Measurements from ENCODE around the gene FUCA1. TPM values are rescaled to one million over a fixed set of nuclear protein-coding genes. Genes with fewer than 3 reads are reported as not detected.

The FUCA1 gene
- total and polyA plus RNA-seq, 10 of the 15 experiments (the other 5 are each of a cell fraction or from before 2014, with no cell fraction given) = 33.3 to 117 (median 52.6) TPM

DNA sequence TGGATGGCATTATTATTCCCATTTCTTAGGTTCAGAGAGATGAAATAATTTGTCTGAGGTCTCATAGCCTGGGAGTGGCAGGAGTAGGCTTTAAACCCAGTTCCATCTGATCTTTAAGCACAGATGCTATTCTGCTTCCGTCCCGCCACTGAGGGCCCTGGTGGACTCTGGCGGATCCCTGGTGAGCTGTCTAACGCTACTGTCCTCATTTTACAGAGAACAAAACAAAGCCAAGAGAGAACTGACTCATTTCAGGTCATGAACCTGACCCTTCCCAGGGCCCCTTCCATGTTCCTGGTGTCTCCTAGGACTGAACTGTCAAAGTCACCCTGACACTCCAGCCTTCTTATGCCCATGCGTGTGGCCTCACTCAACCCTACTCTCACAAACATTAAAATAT, 64.4 kb downstream of the FUCA1 start:
- POLR2A ChIA-PET = no interaction called here
- TF ChIP-seq POU2F2 (IDR thresholded peaks at IDR 0.05; ENCODE audit: borderline replicate concordance, low read depth, low read length) (no peak), JUND (IDR thresholded peaks at IDR 0.05; ENCODE audit: low read depth, low read length) (no peak), PKNOX1 (IDR thresholded peaks at IDR 0.05) (no peak), MTA3 (IDR thresholded peaks at IDR 0.05; ENCODE audit: borderline replicate concordance, low read length) (no peak), MXI1 (IDR thresholded peaks at IDR 0.05; ENCODE audit: low read depth, low read length) (no peak), CEBPB (IDR thresholded peaks at IDR 0.05; ENCODE audit: borderline replicate concordance in 1 of 2, low read depth in 2 of 2, low read length in 2 of 2) (no peak), SMAD1 (IDR thresholded peaks at IDR 0.05; ENCODE audit: low read depth, partially characterized antibody) (no peak), HDGF (IDR thresholded peaks at IDR 0.05) (no peak), SREBF2 (IDR thresholded peaks at IDR 0.05; ENCODE audit: low read length) (no peak), YY1 (IDR thresholded peaks at IDR 0.05; ENCODE audit: low read depth, low read length) (no peak), CHD2 (IDR thresholded peaks at IDR 0.05; ENCODE audit: borderline replicate concordance, low read depth, low read length) (no peak), RFX5 (IDR thresholded peaks at IDR 0.05; ENCODE audit: low read depth, low read length) (no peak), SPI1 (IDR thresholded peaks at IDR 0.05; ENCODE audit: borderline replicate concordance, insufficient read depth, low read depth, low read length) (no peak), CTCF (IDR thresholded peaks at IDR 0.05 in 2 of 3, conservative IDR thresholded peaks at IDR 0.05 in 1 of 3; ENCODE audit: control insufficient read depth in 2 of 3, extremely low read depth in 1 of 3, insufficient read depth in 1 of 3, low read depth in 3 of 3, low read length in 3 of 3) (no peak), E2F4 (IDR thresholded peaks at IDR 0.05; ENCODE audit: low read depth, low read length) (no peak)
- TF ChIP-seq, protein P1, sequence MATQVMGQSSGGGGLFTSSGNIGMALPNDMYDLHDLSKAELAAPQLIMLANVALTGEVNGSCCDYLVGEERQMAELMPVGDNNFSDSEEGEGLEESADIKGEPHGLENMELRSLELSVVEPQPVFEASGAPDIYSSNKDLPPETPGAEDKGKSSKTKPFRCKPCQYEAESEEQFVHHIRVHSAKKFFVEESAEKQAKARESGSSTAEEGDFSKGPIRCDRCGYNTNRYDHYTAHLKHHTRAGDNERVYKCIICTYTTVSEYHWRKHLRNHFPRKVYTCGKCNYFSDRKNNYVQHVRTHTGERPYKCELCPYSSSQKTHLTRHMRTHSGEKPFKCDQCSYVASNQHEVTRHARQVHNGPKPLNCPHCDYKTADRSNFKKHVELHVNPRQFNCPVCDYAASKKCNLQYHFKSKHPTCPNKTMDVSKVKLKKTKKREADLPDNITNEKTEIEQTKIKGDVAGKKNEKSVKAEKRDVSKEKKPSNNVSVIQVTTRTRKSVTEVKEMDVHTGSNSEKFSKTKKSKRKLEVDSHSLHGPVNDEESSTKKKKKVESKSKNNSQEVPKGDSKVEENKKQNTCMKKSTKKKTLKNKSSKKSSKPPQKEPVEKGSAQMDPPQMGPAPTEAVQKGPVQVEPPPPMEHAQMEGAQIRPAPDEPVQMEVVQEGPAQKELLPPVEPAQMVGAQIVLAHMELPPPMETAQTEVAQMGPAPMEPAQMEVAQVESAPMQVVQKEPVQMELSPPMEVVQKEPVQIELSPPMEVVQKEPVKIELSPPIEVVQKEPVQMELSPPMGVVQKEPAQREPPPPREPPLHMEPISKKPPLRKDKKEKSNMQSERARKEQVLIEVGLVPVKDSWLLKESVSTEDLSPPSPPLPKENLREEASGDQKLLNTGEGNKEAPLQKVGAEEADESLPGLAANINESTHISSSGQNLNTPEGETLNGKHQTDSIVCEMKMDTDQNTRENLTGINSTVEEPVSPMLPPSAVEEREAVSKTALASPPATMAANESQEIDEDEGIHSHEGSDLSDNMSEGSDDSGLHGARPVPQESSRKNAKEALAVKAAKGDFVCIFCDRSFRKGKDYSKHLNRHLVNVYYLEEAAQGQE (IDR thresholded peaks at IDR 0.05; ENCODE audit: low read depth, low read length) = no peak

More for the DNA sequence above, 64.4 kb downstream of the FUCA1 start:
- Histone ChIP-seq H3K27ac (ENCODE audit: control insufficient read depth, insufficient read depth) (no peak overlapping the region), H2AFZ (ENCODE audit: control insufficient read depth, low read depth, low read length) (no peak overlapping the region), H3K79me2 (ENCODE audit: control insufficient read depth, insufficient read depth, low read length) (peaks cover 10% of the 10 kb centered on the region), H3K27me3 (replicated peaks in 1 of 2; ENCODE audit: control insufficient read depth in 2 of 2, insufficient read depth in 2 of 2, low read length in 1 of 2) (no peaks in the 10 kb centered on the region), H4K20me1 (ENCODE audit: control insufficient read depth, insufficient read depth) (no peaks in the 10 kb centered on the region), H3K4me2 (ENCODE audit: control insufficient read depth, insufficient read depth) (no peak overlapping the region), H3K9ac (ENCODE audit: control insufficient read depth, insufficient read depth, low read length) (no peak overlapping the region), H3K4me3 (no peak overlapping the region), H3K9me3 (replicated peaks; ENCODE audit: control insufficient read depth, insufficient read depth, low read length) (no peaks in the 10 kb centered on the region), H3K36me3 (ENCODE audit: control insufficient read depth in 2 of 2, insufficient read depth in 2 of 2, low read length in 1 of 2) (peaks cover 0 to 8% of the 10 kb centered on the region in 2 experiments; a peak in 1 of 4 replicates), H3K4me1 (ENCODE audit: control insufficient read depth, insufficient read depth, low read length) (peaks cover 18% of the 10 kb centered on the region)
- ChIA-PET RAD21 (ENCODE audit: unreplicated experiment) (no interaction called here), SMC1A (ENCODE audit: uncharacterized antibody, unreplicated experiment) (interaction anchor here (2.6 to 2.9 kb wide), 2 partner anchors 32 to 113 kb away, joined by 8 to 16 read pairs; no protein-coding TSS in a partner anchor), CTCF (interaction anchor here (0.9 to 7.5 kb wide), 2 partner anchors 100 to 113 kb away, joined by 3 to 63 read pairs; no protein-coding TSS in a partner anchor)
- in situ Hi-C loops (cut with MboI) (loop anchor here (10.0 kb wide), 1 partner anchor 61 kb away; the partner anchor contains the start of gene FUCA1), intact Hi-C loops (cut with micrococcal nuclease; ENCODE audit: unreplicated experiment) (no loop called here)
- no peak for DNase-seq (ENCODE audit: low read depth, low spot score)
- no peak for FAIRE-seq
- ATAC-seq = no peak
- no TSS peak for BruUV-seq (replicated peaks)
- WGBS (ENCODE audit: insufficient coverage, insufficient replicate concordance, low lambda C conversion rate, missing lambda C conversion rate) = 93% methylated on average over 5 of the region's 5 CpGs
